ENCODE results near the gene ZNF260.
"Not testable (repeated sequence)": the region's sequence is repeated elsewhere in the genome, so short reads cannot be mapped to it uniquely, and the experiment has no call there.

ZNF260 gene

GRCh38 chr19:36528194-36528920, at the start of gene ZNF260:
TSS of gene ZNF260 (minus strand) at chr19:36528271. CDS start at chr19:36515238, 13,033 bp downstream.
- DNase-seq (ENCODE audit: low read depth) = peak; percentile 84

GRCh38 chr19:36577271-36577996, 49.4 kb upstream of the ZNF260 start:
- DNase-seq (ENCODE audit: low read depth) = no peak

GRCh38 chr19:36574741-36575140, 46.7 kb upstream of the ZNF260 start:
- no peak for DNase-seq (ENCODE audit: low read depth)

GRCh38 chr19:36573895-36574720, 46.0 kb upstream of the ZNF260 start:
- DNase-seq (ENCODE audit: low read depth) = no peak

GRCh38 chr19:36573020-36573894, 45.2 kb upstream of the ZNF260 start, which contains the start of gene ZNF529:
TSS of gene ZNF529 (minus strand) at chr19:36573292. CDS start at chr19:36572346, 946 bp downstream.
- peak; percentile 66 for DNase-seq (ENCODE audit: low read depth)

- no peak for DNase-seq (ENCODE audit: low read depth)
Observed at GRCh38 chr19:36572593-36573019, 44.5 kb upstream of the ZNF260 start.

GRCh38 chr19:36564391-36564790, 36.3 kb upstream of the ZNF260 start:
- no peak for DNase-seq (ENCODE audit: low read depth)

- DNase-seq (ENCODE audit: low read depth) = no peak
Observed at GRCh38 chr19:36547001-36547732, 19.1 kb upstream of the ZNF260 start.

GRCh38 chr19:36528921-36529518, 949 bp upstream of the ZNF260 start:
- peak; percentile 3 for DNase-seq (ENCODE audit: low read depth)

- no peak for DNase-seq (ENCODE audit: low read depth)
Observed at GRCh38 chr19:36527873-36528193, 238 bp downstream of the ZNF260 start.

- no peak for DNase-seq (ENCODE audit: low read depth)
Observed at GRCh38 chr19:36527341-36527740, 730 bp downstream of the ZNF260 start.

GRCh38 chr19:36526581-36526980, 1.5 kb downstream of the ZNF260 start:
- no peak for DNase-seq (ENCODE audit: low read depth)

GRCh38 chr19:36524617-36525016, 3.5 kb downstream of the ZNF260 start:
- no peak for DNase-seq (ENCODE audit: low read depth)

GRCh38 chr19:36514012-36514612, 14.0 kb downstream of the ZNF260 start:
- DNase-seq (ENCODE audit: low read depth) = no peak

- no peak for DNase-seq (ENCODE audit: low read depth)
Observed at GRCh38 chr19:36508325-36508724, 19.7 kb downstream of the ZNF260 start.

GRCh38 chr19:36501973-36502372, 26.1 kb downstream of the ZNF260 start:
- DNase-seq (ENCODE audit: low read depth) = no peak

GRCh38 chr19:36497001-36497400, 31.1 kb downstream of the ZNF260 start:
- no peak for DNase-seq (ENCODE audit: low read depth)

- DNase-seq (ENCODE audit: low read depth) = not testable (repeated sequence)
Observed at GRCh38 chr19:36492689-36493453, 35.2 kb downstream of the ZNF260 start.

GRCh38 chr19:36490846-36491245, 37.2 kb downstream of the ZNF260 start:
- not testable (repeated sequence) for DNase-seq (ENCODE audit: low read depth)

All from stimulated activated CD8-positive, alpha-beta memory T cell treated with anti-CD3 and anti-CD28 coated beads, Interleukin-15, amount 100 ng/mL, for 1 hour (primary cell).